Stimulated activated CD8-positive, alpha-beta memory T cell treated with anti-CD3 and anti-CD28 coated beads, Interleukin-4, amount 100 ng/mL, for 24 hours (primary cell): ENCODE data around the gene ZCCHC9.
"Not testable (repeated sequence)": the region's sequence is repeated elsewhere in the genome, so short reads cannot be mapped to it uniquely, and the experiment has no call there.

Experiments used
- DNase-seq: peaks from one replicate; pipeline ENCODE4 v3.0.0-alpha.2; 2020; ENCODE audit warnings: low read depth

The ZCCHC9 gene

GRCh38 chr5:81301271-81302015 lies at the start of gene ZCCHC9:
Gene ZCCHC9, plus strand, starts transcription at chr5:81301587. Its CDS starts 3,171 bp downstream, at chr5:81304758.
- DNase-seq: peak; percentile 87

GRCh38 chr5:81251922-81252321 lies 49.5 kb upstream of the ZCCHC9 start:
- no peak for DNase-seq

- no peak for DNase-seq
Observed at GRCh38 chr5:81252904-81253303, 48.5 kb upstream of the ZCCHC9 start.

- no peak for DNase-seq
Observed at GRCh38 chr5:81253875-81254274, 47.5 kb upstream of the ZCCHC9 start.

GRCh38 chr5:81254886-81255559 lies 46.4 kb upstream of the ZCCHC9 start:
- DNase-seq: no peak

GRCh38 chr5:81256766-81257165 lies 44.6 kb upstream of the ZCCHC9 start:
- no peak for DNase-seq

- DNase-seq: not testable (repeated sequence)
Observed at GRCh38 chr5:81262796-81263195, 38.6 kb upstream of the ZCCHC9 start.

- no peak for DNase-seq
Observed at GRCh38 chr5:81265101-81265500, 36.3 kb upstream of the ZCCHC9 start.

GRCh38 chr5:81268521-81269196 lies 32.7 kb upstream of the ZCCHC9 start:
- DNase-seq: no peak

GRCh38 chr5:81269751-81270393 lies 31.5 kb upstream of the ZCCHC9 start:
- no peak for DNase-seq

GRCh38 chr5:81270394-81271027 lies 30.9 kb upstream of the ZCCHC9 start:
- not testable (repeated sequence) for DNase-seq

- DNase-seq: no peak
Observed at GRCh38 chr5:81283976-81284375, 17.4 kb upstream of the ZCCHC9 start.

GRCh38 chr5:81286059-81286617 lies 15.2 kb upstream of the ZCCHC9 start:
- DNase-seq: no peak

GRCh38 chr5:81288021-81288433 lies 13.4 kb upstream of the ZCCHC9 start:
- DNase-seq: no peak

- no peak for DNase-seq
Observed at GRCh38 chr5:81290146-81290545, 11.2 kb upstream of the ZCCHC9 start.

GRCh38 chr5:81292130-81292529 lies 9.3 kb upstream of the ZCCHC9 start:
- DNase-seq: no peak

- not testable (repeated sequence) for DNase-seq
Observed at GRCh38 chr5:81294021-81294420, 7.4 kb upstream of the ZCCHC9 start.

- DNase-seq: no peak
Observed at GRCh38 chr5:81297531-81297930, 3.9 kb upstream of the ZCCHC9 start.

- DNase-seq: no peak
Observed at GRCh38 chr5:81300921-81301270, 491 bp upstream of the ZCCHC9 start.

- no peak for DNase-seq
Observed at GRCh38 chr5:81302596-81302995, 1.2 kb downstream of the ZCCHC9 start.

- DNase-seq: no peak
Observed at GRCh38 chr5:81303563-81303962, 2.2 kb downstream of the ZCCHC9 start.

- no peak for DNase-seq
Observed at GRCh38 chr5:81305785-81306184, 4.4 kb downstream of the ZCCHC9 start.
